Glutamatergic neuron (in vitro differentiated cells): Measurements from ENCODE around the gene TCF12. TPM values are rescaled to one million over a fixed set of nuclear protein-coding genes. Genes with fewer than 3 reads are reported as not detected.

ENCODE experiments used
- DNase-seq: peaks from one replicate; pipeline ENCODE4 v3.0.0; 2022
- H3K27ac Mint-ChIP-seq: one replicate; pipeline ENCODE4 v1.8.0; 2020; ENCODE audit warnings: mild to moderate bottlenecking, mixed read lengths, inconsistent platforms; ENCODE audit not compliant: unreplicated experiment
- H3K27me3 Mint-ChIP-seq: one replicate; pipeline ENCODE4 v1.8.0; 2020; ENCODE audit warnings: mild to moderate bottlenecking, moderate library complexity, mixed read lengths, inconsistent platforms; ENCODE audit not compliant: unreplicated experiment
- H3K36me3 Mint-ChIP-seq: one replicate; pipeline ENCODE4 v1.8.0; 2020; ENCODE audit warnings: mild to moderate bottlenecking, mixed read lengths, inconsistent platforms; ENCODE audit not compliant: unreplicated experiment
- H3K4me1 Mint-ChIP-seq: one replicate; pipeline ENCODE4 v1.8.0; 2020; ENCODE audit warnings: mild to moderate bottlenecking, low read depth, mixed read lengths, inconsistent platforms; ENCODE audit not compliant: unreplicated experiment
- H3K4me3 Mint-ChIP-seq: one replicate; pipeline ENCODE4 v1.8.0; 2020; ENCODE audit warnings: mild to moderate bottlenecking, mixed read lengths, inconsistent platforms; ENCODE audit not compliant: unreplicated experiment
- H3K9me3 Mint-ChIP-seq: one replicate; pipeline ENCODE4 v1.8.0; 2020; ENCODE audit warnings: mild to moderate bottlenecking, moderate library complexity, mixed read lengths, inconsistent platforms; ENCODE audit not compliant: unreplicated experiment
- CTCF ChIP-seq: fragments of 200-600 bp; sonication (generic); IDR thresholded peaks from one replicate; pipeline ENCODE4 v1.5.0; 2021; ENCODE audit not compliant: partially characterized antibody, unreplicated experiment
- total RNA-seq: library from RNA; stranded (reverse); fragmentation: NEBNext Ultra II Directional; extraction: Animal tissue kit (Norgen Biotek cat#: 25700); gene quantifications from one replicate; pipeline ENCODE4 v1.2.1, GENCODE V29; 2021; ENCODE audit not compliant: unreplicated experiment

TCF12 gene
- total RNA-seq, 1 donor from 2014 or later: 140 TPM

- no peak for DNase-seq
- Mint-ChIP-seq H3K27me3 (peaks cover 7% of the 10 kb centered on the region), H3K9me3 (peaks cover 10% of the 10 kb centered on the region), H3K4me1 (peaks cover 9% of the 10 kb centered on the region), H3K4me3 (peak overlapping the region; percentile 89), H3K27ac (peak overlapping the region; percentile 95), H3K36me3 (peaks cover 7% of the 10 kb centered on the region)
- no peak for TF ChIP-seq CTCF
These were observed 795 bp upstream of the TCF12 start for GRCh38 chr15:56917652-56918045.

- Mint-ChIP-seq H3K9me3 (peaks cover 10% of the 10 kb centered on the region), H3K4me3 (peak overlapping the region; percentile 67), H3K27ac (peak overlapping the region; percentile 70), H3K4me1 (peaks cover 17% of the 10 kb centered on the region), H3K36me3 (peaks cover 7% of the 10 kb centered on the region), H3K27me3 (peaks cover 7% of the 10 kb centered on the region)
- no peak for TF ChIP-seq CTCF
- peak; percentile 70 for DNase-seq
These were observed 676 bp downstream of the TCF12 start for GRCh38 chr15:56919031-56919608.

GRCh38 chr15:56919609-56920366, 1.3 kb downstream of the TCF12 start:
- DNase-seq: peak; percentile 56
- no peak for TF ChIP-seq CTCF
- Mint-ChIP-seq H3K9me3 (peaks cover 10% of the 10 kb centered on the region), H3K27me3 (peaks cover 7% of the 10 kb centered on the region), H3K4me1 (peaks cover 17% of the 10 kb centered on the region), H3K4me3 (peak overlapping the region; percentile 96), H3K36me3 (peaks cover 7% of the 10 kb centered on the region), H3K27ac (peak overlapping the region; percentile 90)

GRCh38 chr15:56920367-56920627, 1.9 kb downstream of the TCF12 start:
- peaks cover 17% of the 10 kb centered on the region for H3K4me1 Mint-ChIP-seq
- peak overlapping the region; percentile 90 for H3K27ac Mint-ChIP-seq
- peaks cover 7% of the 10 kb centered on the region for H3K27me3 Mint-ChIP-seq
- H3K4me3 Mint-ChIP-seq: peak overlapping the region; percentile 96
- no peak for TF ChIP-seq CTCF
- H3K36me3 Mint-ChIP-seq: peaks cover 7% of the 10 kb centered on the region
- no peak for DNase-seq
- peaks cover 10% of the 10 kb centered on the region for H3K9me3 Mint-ChIP-seq

GRCh38 chr15:56923174-56923591, 4.7 kb downstream of the TCF12 start:
- peaks cover 5% of the 10 kb centered on the region for H3K27me3 Mint-ChIP-seq
- H3K4me3 Mint-ChIP-seq: peak overlapping the region; percentile 55
- H3K9me3 Mint-ChIP-seq: peaks cover 9% of the 10 kb centered on the region
- no peak for TF ChIP-seq CTCF
- no peak overlapping the region for H3K27ac Mint-ChIP-seq
- peaks cover 23% of the 10 kb centered on the region for H3K4me1 Mint-ChIP-seq
- no peak for DNase-seq
- H3K36me3 Mint-ChIP-seq: no peaks in the 10 kb centered on the region
